HT1080 (cell line): ENCODE data around the gene DOHH. TPM values are rescaled to one million over a fixed set of nuclear protein-coding genes. Genes with fewer than 3 reads are reported as not detected.
"Not testable (repeated sequence)": the region's sequence is repeated elsewhere in the genome, so short reads cannot be mapped to it uniquely, and the experiment has no call there.

ENCODE experiments used
- DNase-seq: peaks from one replicate; pipeline ENCODE4 v3.0.0-alpha.2; 2015; ENCODE audit warnings: low read depth
- total RNA-seq: library from RNA; depleted of rRNA; stranded (reverse); fragments of >200 nt; shearing (Covaris generic); gene quantifications from 2 replicates; pipeline ENCODE4 v1.2.3, GENCODE V29; 2014

The DOHH gene
- total RNA-seq, 1 experiment from 2014 or later, result 45.3 TPM

- DNase-seq, result no peak
These were observed 18.7 kb upstream of the DOHH start for GRCh38 chr19:3519126-3519525.

- no peak for DNase-seq
These were observed 18.2 kb upstream of the DOHH start for GRCh38 chr19:3518659-3519058.

GRCh38 chr19:3518255-3518654 is 17.8 kb upstream of the DOHH start:
- no peak for DNase-seq

GRCh38 chr19:3517638-3518037 is 17.2 kb upstream of the DOHH start:
- no peak for DNase-seq

- DNase-seq, result no peak
These were observed 16.3 kb upstream of the DOHH start for GRCh38 chr19:3516675-3517207.

- no peak for DNase-seq
These were observed 15.5 kb upstream of the DOHH start for GRCh38 chr19:3515891-3516422.

GRCh38 chr19:3514930-3515329 is 14.5 kb upstream of the DOHH start:
- no peak for DNase-seq

GRCh38 chr19:3513229-3514140 is 13.0 kb upstream of the DOHH start:
- no peak for DNase-seq

GRCh38 chr19:3512562-3513228 is 12.2 kb upstream of the DOHH start:
- DNase-seq, result no peak

GRCh38 chr19:3511506-3512251 is 11.2 kb upstream of the DOHH start:
- no peak for DNase-seq

GRCh38 chr19:3510727-3511126 is 10.3 kb upstream of the DOHH start:
- no peak for DNase-seq

- DNase-seq, result peak; percentile 69
These were observed 9.1 kb upstream of the DOHH start for GRCh38 chr19:3509566-3509989.

- DNase-seq, result peak; percentile 24
These were observed 8.5 kb upstream of the DOHH start for GRCh38 chr19:3508771-3509535.

- DNase-seq, result not testable (repeated sequence)
These were observed 7.7 kb upstream of the DOHH start for GRCh38 chr19:3508121-3508661.

GRCh38 chr19:3507371-3508120 is 7.1 kb upstream of the DOHH start:
- DNase-seq, result no peak

- DNase-seq, result no peak
These were observed 6.2 kb upstream of the DOHH start for GRCh38 chr19:3506384-3507340.

- DNase-seq, result peak; percentile 97
These were observed 5.3 kb upstream of the DOHH start, which contains the start of gene FZR1 for GRCh38 chr19:3505598-3506383. Gene FZR1, plus strand, starts transcription at chr19:3506311. Its CDS starts 16,679 bp downstream, at chr19:3522990.
